HG02763 (cell line): ENCODE measurements around the gene DYSF.

Experiments used
- ATAC-seq: cut with Tn5 transposase; IDR thresholded peaks from one replicate; pipeline ENCODE4 v1.9.1; 2021; ENCODE audit warnings: mild to moderate bottlenecking, moderate library complexity; ENCODE audit not compliant: unreplicated experiment

Gene DYSF

GRCh38 chr2:71668326-71669057 is 215.1 kb downstream of the DYSF start:
- no peak for ATAC-seq

DNA sequence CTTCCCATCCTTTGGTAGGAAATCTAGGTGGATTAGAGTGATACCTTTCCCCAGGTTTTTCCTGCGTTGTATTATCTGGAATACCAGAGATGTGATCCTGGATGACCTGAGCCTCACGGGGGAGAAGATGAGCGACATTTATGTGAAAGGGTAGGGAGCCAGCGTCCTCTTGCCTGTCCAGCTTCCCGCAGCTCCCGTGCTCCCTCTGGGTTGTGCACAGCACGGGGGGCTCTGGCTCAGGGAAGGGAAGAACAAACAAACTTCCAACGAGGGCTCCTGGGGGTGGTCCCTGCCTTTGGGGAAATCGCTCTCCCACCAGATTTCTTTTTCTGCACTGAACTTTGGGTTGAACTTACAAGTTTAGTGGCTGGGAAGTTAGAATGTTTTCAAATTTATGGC is 215.7 kb downstream of the DYSF start:
- no peak for ATAC-seq

DNA sequence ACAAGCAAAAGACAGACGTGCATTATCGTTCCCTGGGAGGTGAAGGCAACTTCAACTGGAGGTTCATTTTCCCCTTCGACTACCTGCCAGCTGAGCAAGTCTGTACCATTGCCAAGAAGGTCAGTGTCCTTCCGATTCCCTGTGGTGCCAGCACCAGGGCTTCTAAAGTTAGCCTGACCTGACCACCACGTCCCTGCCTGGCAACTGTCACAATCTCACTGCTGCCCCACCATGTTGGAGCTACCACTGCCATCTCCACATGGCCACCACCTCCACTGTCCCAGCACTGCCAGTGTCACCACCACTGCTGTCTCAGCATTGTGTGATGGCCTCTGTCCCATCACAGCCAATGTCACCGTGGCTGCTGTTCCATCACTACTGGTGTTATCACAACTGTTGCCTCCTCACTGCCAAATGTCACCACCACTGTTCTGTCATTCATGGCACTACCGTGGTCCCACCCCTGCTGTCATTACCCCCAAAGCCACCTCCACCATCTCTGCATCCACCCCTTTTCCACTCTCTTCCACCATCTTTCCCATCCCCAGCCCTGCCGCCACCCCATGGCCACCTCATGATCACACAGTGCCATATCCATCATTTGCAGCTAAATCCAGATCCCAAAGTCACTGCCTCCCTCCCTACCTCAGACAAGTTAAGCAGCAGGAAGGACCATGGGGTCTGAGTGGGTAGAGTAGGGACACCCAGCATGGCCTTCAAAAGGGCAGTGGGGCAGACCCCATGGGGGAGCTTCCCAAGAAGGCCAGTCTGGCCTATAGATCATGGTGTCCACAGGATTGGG is 216.5 kb downstream of the DYSF start:
- ATAC-seq, result no peak

- no peak for ATAC-seq
Measured at GRCh38 chr2:71670430-71670795, 217.1 kb downstream of the DYSF start.

- no peak for ATAC-seq
Measured at GRCh38 chr2:71671203-71671854, 218.0 kb downstream of the DYSF start.

GRCh38 chr2:71671895-71672825 is 218.8 kb downstream of the DYSF start:
- ATAC-seq, result no peak

GRCh38 chr2:71672826-71673795 is 219.8 kb downstream of the DYSF start:
- ATAC-seq, result no peak

DNA sequence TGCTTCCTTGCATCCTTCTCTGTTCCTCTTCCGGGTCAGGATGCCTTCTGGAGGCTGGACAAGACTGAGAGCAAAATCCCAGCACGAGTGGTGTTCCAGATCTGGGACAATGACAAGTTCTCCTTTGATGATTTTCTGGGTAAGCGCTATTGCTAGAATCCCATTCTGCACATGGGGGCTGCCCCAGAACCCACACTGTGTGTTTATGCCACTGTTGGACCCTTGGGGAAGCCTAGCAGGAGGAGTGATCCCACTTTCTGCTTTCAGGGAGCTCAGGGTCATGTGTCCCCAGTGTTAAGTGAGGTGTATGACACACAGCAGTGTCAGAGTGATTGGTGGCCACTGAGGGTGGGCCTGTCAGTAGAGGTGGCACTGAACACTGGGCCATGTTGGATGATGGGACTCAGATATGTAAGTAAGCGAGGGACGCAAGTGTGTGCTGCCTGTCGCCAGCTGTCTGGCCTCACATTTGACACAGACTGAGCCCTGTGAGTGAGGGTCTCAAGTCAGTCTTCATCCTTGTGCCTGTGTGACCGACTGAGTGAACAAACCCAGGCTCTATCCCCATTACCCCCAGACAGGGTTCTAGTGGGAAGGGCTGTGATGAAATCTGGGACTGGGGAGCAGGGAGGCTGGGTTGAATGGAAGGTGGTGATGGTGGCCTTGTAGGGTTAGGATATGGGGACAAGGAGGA is 220.9 kb downstream of the DYSF start:
- ATAC-seq, result no peak

DNA sequence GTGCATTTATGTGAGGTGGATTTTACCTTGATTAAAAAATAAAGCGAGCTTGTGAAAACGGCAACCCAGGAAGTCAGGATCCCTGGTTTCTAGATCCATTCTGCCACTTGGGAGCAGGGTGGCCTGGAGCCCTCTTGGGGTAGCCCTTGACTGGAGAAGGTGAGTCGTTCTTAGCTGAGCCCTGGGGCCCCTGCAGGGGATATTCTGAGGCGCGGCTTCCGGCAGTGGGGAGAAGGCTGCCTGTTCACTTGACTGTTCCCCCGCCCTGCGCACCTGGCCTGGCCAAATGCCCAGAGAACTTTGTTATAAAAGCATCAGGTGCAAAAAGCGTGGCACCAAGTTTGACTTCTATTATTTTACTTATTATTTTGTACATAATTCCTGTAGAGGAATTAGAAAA is 221.9 kb downstream of the DYSF start:
- no peak for ATAC-seq

GRCh38 chr2:71678874-71679273 is 225.5 kb downstream of the DYSF start:
- ATAC-seq, result no peak

DNA sequence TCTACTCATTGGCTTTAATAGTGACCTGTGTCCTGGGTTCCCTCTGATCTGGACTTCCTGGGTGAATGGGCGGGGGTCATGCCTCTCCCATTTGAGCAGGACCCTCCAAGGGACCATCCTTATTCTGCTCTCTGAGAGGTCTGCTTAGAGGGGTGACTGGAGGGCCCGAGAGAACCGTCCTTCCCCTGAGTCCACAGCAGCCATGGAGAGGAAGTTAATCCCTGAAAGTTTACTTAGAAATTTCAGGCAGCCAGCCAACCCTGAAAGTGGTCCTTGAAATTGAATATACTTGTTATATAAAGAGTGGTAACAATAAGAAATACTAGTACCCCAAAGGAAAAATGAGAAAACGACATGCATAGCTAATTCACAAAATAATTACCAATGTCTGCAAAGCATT is 226.1 kb downstream of the DYSF start:
- no peak for ATAC-seq

- ATAC-seq, result no peak
Measured at GRCh38 chr2:71680925-71681324, 227.6 kb downstream of the DYSF start.

DNA sequence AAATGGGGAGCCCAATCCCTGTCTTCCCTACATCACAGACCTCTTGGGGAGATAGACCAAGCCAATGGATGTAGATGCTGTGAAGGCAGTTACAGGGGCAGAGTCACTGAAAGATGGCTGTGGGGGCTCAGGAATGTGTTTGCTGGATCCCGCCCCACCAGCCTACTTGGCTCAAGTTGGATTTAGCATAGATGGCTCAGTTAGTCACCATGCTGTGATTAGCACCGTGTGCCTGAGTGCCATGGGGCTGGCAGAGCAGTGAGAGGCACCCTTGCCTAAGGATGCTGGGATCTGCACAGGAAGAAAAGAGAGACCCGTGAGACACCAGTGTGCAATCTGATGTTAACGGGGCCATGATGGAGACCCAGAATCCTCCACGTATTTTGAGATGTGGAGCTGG is 228.3 kb downstream of the DYSF start:
- no peak for ATAC-seq

- ATAC-seq, result no peak
Measured at GRCh38 chr2:71682341-71682740, 229.0 kb downstream of the DYSF start.

GRCh38 chr2:71683070-71683469 is 229.7 kb downstream of the DYSF start:
- ATAC-seq, result no peak

DNA sequence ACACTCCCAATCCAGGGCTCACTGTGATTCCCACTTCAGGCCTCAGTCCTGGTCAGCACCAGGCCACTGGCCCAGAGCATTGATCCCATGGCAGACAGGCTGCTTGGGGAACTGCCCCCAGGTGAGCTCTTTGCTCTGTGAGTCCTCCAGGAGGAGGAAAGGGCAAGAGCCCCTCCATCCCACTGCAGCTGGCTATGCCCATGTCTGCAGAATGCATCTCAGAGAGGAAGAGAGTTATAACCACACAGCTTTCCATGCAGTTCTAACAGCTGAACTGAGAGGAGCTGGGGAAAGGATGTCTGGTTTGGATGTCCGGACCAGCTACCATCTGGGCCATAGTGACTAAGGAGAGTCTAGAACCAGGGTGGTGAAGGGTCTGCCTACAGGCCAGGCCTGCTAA is 230.3 kb downstream of the DYSF start:
- no peak for ATAC-seq

- ATAC-seq, result no peak
Measured at GRCh38 chr2:71684226-71685072, 231.1 kb downstream of the DYSF start.
